IMR-90 (cell line): Measurements from ENCODE around the gene ZNG1A.

Source experiments
- FOS ChIP-seq: fragments of 150-350 bp; IDR thresholded peaks from 2 replicates; pipeline ENCODE4 v1.6.1; 2016; ENCODE audit warnings: low read depth, low read length
- POLR2A ChIP-seq: IDR thresholded peaks from 2 replicates; pipeline ENCODE4 v1.6.1; 2012; ENCODE audit warnings: mild to moderate bottlenecking, low read depth, low read length
- RCOR1 ChIP-seq: IDR thresholded peaks from 2 replicates; pipeline ENCODE4 v1.6.1; 2012; ENCODE audit warnings: mild to moderate bottlenecking, low read length, improper control_type of control experiment; ENCODE audit not compliant: insufficient replicate concordance
- RFX5 ChIP-seq: IDR thresholded peaks from 2 replicates; pipeline ENCODE4 v1.8.0; 2012; ENCODE audit warnings: low read depth, mild to moderate bottlenecking, low read length, moderate library complexity
- SMC3 ChIP-seq: fragments of 150-350 bp; IDR thresholded peaks from 2 replicates; pipeline ENCODE4 v1.6.1; 2016; ENCODE audit warnings: low read depth, mild to moderate bottlenecking, antibody characterized with exemption, low read length, moderate library complexity
- TF ChIP-seq, protein P1 (sequence below): conservative IDR thresholded peaks from 2 replicates; pipeline ENCODE4 v1.5.1; 2012; ENCODE audit warnings: mild to moderate bottlenecking, low read depth, low read length, improper control_type of control experiment

- TF ChIP-seq, protein P1, sequence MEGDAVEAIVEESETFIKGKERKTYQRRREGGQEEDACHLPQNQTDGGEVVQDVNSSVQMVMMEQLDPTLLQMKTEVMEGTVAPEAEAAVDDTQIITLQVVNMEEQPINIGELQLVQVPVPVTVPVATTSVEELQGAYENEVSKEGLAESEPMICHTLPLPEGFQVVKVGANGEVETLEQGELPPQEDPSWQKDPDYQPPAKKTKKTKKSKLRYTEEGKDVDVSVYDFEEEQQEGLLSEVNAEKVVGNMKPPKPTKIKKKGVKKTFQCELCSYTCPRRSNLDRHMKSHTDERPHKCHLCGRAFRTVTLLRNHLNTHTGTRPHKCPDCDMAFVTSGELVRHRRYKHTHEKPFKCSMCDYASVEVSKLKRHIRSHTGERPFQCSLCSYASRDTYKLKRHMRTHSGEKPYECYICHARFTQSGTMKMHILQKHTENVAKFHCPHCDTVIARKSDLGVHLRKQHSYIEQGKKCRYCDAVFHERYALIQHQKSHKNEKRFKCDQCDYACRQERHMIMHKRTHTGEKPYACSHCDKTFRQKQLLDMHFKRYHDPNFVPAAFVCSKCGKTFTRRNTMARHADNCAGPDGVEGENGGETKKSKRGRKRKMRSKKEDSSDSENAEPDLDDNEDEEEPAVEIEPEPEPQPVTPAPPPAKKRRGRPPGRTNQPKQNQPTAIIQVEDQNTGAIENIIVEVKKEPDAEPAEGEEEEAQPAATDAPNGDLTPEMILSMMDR = no peak
- TF ChIP-seq POLR2A = no peak
- TF ChIP-seq SMC3 = no peak
- TF ChIP-seq RCOR1 = no peak
- no peak for TF ChIP-seq FOS
- TF ChIP-seq RFX5 = no peak
These were observed 33.4 kb upstream of the ZNG1A start for GRCh38 chr9:212297-212696.
